Ovary (tissue), 3 donors: ENCODE measurements around the gene HIVEP3.

ENCODE experiments used
- EP300 ChIP-seq: sonication (generic); formaldehyde crosslinking; IDR thresholded peaks from one replicate; pipeline ENCODE4 v1.6.1; 2017; ENCODE audit warnings: antibody characterized with exemption
- POLR2A ChIP-seq: fragments of 450-650 bp; IDR thresholded peaks from one replicate; pipeline ENCODE4 v1.6.1; 2017; ENCODE audit warnings: antibody characterized with exemption, mild to moderate bottlenecking, moderate library complexity
- TF ChIP-seq, protein P1 (sequence below), 3 donors: fragments of 450-650 bp in 2 of 3; fragments of 200-600 bp in 1 of 3; IDR thresholded peaks; one replicate each; pipeline versions ENCODE4 v1.5.1 to v1.8.0; 2016 to 2022; ENCODE audit warnings: antibody characterized with exemption in 3 of 3, mild to moderate bottlenecking in 1 of 3
- donor health status: DM: no; HTN: no; CAD: no.

DNA sequence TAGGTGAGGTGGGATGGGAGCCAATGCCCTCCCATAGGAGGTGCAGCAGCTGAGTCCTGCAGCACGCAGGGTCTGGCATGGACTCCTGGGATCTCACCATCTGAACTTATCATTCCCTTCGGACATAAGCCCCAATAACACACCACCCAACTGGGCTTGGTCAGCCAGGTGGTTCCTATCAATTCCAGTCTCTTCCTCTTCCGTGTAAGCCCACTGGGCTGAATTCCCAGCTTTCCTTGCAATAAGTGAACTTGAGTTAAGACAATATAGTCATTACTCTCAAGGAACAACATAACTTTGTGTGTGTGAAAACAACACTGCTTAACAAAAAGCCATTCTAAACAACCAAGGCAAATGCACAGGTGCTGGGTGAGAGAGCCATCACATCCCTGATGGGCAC lies 347.7 kb downstream of the HIVEP3 start:
- TF ChIP-seq, protein P1, sequence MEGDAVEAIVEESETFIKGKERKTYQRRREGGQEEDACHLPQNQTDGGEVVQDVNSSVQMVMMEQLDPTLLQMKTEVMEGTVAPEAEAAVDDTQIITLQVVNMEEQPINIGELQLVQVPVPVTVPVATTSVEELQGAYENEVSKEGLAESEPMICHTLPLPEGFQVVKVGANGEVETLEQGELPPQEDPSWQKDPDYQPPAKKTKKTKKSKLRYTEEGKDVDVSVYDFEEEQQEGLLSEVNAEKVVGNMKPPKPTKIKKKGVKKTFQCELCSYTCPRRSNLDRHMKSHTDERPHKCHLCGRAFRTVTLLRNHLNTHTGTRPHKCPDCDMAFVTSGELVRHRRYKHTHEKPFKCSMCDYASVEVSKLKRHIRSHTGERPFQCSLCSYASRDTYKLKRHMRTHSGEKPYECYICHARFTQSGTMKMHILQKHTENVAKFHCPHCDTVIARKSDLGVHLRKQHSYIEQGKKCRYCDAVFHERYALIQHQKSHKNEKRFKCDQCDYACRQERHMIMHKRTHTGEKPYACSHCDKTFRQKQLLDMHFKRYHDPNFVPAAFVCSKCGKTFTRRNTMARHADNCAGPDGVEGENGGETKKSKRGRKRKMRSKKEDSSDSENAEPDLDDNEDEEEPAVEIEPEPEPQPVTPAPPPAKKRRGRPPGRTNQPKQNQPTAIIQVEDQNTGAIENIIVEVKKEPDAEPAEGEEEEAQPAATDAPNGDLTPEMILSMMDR (IDR thresholded peaks at IDR 0.05): no peak
- TF ChIP-seq EP300 (no peak), POLR2A (no peak)
